GM18526 (cell line): ENCODE data around the gene PRDM15.

ENCODE experiments used
- POLR2A ChIP-seq: IDR thresholded peaks from 3 replicates; pipeline ENCODE4 v1.6.1; 2011; ENCODE audit not compliant: insufficient read length; ENCODE audit errors: extremely low read depth

PRDM15 gene

DNA sequence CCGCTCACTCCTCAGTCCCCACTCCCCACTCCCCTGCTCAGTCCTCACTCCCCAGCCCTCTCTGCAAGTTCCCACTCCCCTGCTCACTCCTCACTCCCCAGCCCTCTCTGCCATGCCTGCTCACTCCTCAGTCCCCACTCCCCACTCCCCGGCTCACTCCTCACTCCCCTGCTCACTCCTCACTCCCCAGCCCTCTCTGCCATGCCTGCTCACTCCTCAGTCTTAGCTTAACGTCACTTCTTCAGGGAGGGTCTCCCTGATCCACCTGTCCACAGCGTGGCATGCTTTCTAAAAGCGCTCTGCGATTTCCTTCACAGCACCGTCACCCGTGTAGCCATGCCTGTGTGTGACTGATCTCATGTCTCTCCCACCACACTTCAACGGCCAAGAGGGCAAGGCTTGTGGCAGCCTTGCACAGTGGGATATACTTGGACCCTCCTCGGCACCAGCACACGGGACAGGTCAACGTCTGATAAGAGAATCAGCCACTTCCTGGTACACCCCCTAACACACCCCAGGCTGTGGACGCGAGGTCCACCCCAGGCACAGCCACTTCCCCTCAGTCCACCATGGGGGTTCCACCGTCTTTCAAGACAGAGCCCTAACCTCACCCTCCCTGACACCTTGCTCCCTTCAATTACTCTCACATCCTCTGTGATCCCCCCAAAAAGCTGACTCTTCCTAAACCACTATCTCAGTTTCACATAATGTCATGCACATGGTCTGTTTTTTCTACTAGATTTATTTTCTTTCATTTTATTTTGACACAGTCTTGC, 14.0 kb downstream of the PRDM15 start:
- TF ChIP-seq POLR2A = peak; percentile 38

DNA sequence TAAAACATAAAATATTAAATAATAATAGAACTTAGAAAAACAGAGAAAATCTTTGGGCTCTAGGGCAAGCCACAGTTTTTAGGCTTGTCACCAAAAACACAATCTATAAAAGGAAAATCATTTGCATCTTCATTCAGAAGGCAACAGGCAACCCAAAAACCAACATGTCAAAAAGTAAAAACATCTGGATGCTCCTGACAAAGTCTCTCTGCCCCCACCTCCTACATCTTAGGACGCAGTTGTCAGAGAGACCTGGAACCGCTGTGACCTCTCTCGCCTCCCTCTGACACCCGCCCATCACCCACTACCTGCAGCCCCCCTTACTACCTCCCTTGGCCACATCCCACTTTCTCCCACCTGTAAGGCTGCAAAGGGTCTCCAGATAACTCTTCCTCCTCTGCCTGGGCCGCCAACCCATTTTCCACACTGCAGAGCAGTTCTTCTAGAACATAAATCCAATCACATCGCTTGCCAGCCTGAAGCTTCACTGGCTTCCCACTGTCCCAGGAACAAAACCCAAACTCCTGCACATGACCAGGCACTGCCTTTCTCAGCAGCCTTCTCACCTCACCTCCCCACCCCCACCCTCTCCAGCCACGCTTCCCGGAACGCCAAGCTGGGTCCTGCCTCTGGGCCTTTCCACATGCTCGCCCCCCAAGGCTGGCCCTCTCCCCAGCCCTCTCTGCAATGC, 14.7 kb downstream of the PRDM15 start:
- peak; percentile 19 for TF ChIP-seq POLR2A

DNA sequence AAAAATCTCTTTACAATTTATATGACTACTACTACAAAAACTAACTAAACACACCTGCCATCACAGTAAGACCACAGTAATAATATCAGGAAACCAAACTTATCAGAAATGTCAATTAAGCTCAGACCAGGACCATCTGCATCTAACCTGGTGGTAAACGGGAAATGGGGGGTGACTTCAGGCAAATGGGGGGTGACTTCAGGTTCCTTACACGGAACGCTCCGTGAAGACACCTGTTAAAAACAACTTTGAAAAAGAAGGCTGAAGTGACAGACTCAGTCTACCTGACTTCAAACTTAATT, 15.8 kb downstream of the PRDM15 start:
- no peak for TF ChIP-seq POLR2A

DNA sequence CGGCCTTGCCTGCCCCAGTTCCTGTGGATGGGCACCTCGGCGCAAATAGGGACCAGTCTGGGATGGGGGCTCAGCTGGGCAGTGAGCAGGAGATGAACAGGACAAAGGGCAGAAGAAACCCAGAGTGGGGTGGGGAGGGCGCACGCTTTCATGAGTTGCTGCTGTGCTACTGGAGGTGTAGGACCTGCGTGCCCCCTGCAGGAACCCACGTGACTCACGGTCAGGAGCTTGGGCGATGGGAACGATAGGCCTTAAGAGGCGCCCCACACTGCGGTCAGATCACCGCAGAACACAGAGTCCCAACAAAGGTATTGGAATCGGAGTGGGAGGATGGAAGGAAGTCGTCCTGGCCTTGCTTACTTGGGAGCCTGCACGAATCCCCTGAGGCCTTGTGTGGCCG, 17.2 kb downstream of the PRDM15 start:
- TF ChIP-seq POLR2A = no peak

DNA sequence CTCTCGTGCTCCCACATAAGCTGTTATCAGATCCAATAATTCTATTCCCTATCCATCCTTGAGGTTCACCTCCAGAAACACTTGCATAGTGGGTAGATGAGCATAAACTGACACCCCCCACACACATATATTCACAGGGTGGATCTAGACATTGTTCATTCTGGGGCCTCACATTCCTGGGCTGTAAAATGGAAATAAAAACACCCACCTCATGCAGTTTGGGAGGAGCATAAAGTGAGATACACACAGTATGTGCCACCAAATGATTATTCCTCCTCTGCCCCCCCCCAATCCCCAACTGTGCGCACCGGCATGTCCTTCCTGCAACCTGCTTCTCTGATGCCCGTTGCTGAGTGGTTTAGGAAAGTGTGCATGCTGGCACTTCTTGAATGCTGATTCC, 17.9 kb downstream of the PRDM15 start:
- no peak for TF ChIP-seq POLR2A

DNA sequence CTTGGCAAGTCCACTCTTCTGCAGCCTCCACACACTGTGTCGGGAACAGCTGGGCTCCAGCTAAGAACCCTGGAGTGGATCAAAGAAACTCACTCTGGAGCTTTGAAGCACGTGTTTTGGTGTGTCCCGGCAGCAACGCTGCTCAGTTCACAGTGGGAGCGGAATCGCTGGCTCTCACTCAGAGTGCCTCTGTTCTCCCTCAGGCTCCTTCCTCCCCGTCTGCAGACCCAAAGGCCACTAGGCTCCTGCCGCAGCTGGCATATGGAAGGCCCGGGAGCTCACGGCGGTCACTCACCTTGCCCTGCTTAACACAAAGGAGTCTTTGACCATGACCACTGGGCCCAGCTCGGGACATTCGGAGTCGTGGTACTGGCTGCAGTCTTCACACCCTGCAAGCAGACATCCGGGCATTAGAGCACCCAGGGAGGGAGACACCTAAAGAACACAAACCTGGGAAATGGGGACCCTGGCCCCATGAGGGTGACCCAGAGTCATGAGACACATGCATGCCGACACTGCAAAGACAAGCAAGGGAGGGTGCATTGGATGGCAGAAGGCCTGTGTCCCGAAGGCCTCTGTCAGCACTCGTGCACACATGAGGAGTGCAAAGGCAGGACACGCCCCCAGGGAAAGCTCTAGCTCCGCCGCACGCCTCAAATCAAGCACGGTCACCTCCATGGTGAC, 19.7 kb downstream of the PRDM15 start:
- TF ChIP-seq POLR2A = no peak

DNA sequence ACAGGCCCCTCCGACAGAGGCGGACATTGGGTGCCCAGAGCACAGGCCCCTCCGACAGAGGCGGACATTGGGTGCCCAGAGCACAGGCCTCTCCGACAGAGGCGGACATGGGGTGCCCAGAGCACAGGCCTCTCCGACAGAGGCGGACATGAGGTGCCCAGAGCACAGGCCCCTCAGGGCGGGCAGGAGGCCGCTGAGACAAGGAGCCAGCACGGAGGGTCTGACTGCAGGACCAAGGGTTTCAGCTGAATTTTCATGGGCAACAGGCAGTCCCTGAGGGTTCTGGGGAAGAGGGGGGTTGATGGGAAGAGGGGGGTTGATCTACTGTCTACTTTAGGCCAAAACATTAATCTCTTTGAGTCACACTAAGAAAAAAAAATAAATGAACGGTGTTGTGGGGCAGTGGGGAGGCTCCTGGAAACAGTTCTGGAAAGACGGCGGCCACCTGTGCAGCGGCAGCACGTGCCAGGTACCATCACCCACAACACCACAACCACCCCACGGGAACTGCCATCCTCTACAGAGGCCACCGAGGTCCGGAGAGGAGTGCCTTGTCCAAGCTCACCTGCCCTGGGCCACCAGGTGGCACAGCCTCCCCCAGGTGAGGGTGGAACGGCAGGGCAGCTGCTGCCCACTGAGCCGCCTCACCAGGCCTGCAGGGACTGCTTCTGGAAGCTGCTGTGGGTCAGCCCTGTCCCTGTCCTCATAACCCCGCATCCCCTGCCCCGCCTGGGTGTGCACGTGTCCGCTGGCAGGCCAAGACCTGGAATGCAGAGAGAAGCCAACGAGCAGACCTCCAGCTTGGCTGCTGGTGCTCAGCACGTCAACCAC, 20.5 kb downstream of the PRDM15 start:
- TF ChIP-seq POLR2A = no peak

DNA sequence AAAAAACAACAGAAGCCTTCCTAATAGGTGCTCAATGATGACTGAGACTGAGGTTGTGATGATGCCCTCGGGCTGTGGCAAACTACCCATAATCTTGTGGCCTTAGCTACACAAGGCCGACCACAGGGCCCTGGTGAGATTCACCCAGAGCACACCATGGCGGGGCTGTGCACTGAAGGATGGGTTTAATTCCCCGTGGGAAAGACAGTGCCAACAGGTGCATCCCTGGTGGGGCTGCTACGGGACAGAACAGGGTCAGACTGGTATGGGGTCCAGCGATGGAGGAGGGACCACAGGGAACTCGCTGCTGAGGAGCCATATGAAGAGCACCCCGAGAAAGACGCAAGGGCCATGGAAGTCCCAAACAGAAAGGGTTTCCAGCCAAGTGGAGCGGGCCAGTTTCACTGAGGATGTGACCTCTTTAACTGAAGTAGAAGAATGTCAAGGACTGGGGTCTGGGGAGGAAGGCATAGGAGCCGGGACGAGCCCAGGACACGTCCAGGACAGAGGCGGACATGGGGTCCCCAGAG, 21.3 kb downstream of the PRDM15 start:
- TF ChIP-seq POLR2A = no peak

DNA sequence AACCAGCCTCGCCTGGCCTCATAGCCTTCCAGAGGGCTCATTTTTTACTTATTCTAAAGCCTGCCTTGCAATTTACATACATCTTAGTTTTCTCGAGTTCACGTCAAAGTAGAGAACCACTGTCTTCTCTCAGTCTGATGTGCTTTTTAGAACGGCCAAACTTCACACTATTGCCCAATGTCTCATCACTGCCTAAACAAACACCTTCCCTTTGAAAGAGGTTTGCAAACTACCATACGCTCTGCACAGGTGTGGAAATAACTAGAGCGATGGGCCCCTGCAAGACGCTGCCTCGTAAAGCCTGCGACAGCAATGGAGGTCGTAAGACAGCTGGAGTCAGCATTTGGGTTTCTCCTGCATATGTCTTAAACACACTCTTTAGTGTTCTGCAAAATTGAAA, 22.6 kb downstream of the PRDM15 start:
- no peak for TF ChIP-seq POLR2A

DNA sequence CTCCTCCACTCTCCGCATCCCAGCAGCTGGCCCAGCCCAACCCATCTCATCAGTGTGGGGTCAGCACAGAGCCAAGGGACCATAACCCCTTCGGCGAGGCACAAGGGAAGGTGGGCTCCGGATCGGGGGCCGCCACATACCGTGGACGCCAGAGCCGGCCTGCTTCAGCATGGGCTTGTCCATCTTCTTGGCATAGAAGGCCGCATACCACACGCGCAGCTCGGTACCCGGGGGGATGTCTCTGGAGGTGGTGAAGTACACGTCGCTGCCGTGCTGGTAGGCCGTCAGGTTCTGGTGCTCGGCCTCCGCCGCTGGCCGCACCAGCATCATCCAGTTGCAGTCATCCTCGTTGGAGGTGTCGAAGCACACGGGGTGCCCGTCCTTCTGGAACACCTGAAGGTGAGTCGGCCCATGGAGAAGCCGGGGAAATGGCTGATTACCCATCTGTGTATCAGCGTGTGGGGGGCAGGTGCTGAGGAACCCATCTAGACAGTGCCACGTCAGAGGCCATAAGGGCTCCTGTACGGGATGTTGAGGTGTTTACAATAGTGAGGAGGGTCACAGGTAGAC, 24.6 kb downstream of the PRDM15 start:
- no peak for TF ChIP-seq POLR2A

DNA sequence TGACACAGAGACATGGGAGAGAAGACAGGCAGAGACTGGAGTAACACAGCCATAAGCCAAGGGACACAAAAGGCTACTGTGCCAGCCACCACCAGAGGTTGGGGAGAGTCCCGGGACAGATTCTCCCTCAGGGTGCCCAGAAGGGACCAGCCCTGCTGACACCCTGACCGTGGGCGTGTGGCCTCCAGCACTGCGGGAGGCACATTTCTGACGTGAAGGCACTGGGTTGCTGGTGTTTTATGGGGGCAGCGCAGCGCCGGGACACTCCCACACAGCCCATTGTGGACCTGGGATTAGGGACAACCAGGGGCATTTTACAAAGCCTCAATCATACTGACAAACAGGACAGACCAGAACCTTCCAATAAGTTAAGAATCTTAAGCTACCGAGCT, 26.2 kb downstream of the PRDM15 start:
- TF ChIP-seq POLR2A = no peak

DNA sequence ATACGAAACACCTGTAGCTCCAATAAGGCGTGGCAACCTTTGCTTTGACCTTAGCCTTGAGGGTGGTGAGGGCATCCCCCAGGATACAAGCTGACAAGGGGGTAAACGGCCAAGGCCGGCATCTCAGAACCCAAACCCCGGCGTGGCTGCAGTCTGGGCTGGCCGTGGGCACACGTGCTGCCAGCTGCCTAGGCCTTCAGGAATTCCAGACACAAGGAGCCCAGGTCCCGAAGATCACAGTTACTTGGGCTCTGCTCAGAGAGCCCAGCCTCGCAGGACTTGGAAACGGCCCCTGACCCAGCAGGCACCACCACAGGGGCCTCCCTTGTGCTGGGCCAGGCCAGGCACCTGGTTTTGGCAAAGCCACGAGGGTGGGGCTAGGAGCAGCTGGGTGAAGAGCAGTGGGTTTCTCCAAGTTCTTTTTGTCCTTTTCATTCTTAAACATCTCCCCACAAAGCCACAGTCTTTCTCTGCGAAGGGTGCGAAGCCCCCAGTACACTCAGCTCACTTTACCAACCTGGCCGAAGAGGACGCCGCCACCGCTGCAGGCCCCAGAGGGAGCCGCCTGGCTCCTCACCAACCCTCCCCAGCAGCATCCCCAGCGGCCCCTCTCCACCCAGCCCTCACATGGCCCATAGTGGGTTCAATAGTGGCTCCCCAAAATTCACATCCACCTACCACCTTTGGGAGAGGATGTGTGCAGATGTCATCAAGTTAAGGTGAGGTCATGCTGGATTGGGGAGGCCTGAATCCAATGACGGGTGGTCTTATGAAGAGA, 26.8 kb downstream of the PRDM15 start:
- TF ChIP-seq POLR2A = no peak

DNA sequence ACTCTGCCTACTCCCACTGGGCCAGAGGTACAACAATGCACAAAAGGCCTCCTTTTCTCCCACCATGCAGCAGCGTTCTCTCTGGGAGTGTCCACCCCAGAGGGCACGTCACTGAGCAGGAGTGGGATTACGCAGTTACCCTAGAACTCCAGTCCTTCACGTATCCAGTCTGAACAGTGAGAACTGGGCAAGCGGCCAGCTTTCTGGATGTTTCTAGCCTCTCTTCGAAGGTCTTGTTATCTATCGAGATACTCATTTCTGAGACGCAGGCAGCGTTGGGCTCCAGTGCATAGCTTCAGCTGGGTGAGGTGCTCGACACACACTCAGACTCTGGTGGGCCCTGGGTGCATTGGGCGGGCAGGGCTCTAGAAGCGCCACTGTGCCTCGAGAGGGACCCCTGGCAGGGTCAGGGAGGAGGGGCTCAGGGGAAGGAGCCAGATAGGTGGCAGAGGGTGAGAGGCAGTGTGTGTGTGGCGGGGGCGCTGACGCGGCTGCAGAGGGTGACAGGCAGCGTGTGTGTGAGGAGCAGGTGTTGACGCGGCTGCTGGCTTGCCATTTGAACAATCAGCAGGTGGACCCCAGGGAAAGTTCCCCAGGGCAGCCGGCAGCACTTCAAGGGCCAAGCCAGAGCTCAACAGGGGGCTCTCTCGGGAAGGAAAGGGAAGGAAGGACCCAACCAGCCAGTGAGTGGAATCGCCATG, 27.9 kb downstream of the PRDM15 start:
- TF ChIP-seq POLR2A = no peak

DNA sequence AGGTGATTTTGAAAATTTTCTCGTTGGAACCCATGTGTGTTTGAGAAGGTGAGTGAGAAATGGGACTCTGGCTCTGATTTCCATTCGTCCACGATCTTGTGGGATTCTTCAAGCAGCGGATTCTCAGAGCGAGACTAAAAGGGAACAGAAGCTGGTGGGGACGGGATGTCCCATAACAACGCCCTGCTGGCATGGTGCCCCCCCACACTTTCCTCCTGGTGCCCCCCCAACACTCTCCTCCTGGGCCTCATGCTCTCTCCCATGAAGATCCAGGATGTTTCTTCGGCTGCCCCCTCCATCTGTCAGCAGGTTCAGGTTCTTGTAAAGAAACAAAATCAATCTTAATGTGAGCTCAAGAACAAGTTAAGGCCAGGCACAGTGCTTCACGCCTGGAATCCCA, 29.1 kb downstream of the PRDM15 start:
- TF ChIP-seq POLR2A = no peak
